SU-DHL-6 (cell line): ENCODE measurements around the gene ARPC2.

Source experiments
- CTCF ChIP-seq: fragments of 200-600 bp; sonication (generic); IDR thresholded peaks from one replicate; pipeline ENCODE4 v1.5.1; 2017; ENCODE audit warnings: antibody characterized with exemption, mild to moderate bottlenecking, low read length, moderate library complexity; ENCODE audit not compliant: insufficient read depth, poor library complexity, severe bottlenecking
- EZH2phosphoT487 ChIP-seq: fragments of 200-600 bp; sonication (generic), shearing (Covaris generic); conservative IDR thresholded peaks from 2 replicates; pipeline ENCODE4 v1.6.1; 2018; ENCODE audit warnings: mild to moderate bottlenecking, antibody characterized with exemption, low read length, moderate library complexity, mixed read lengths

- TF ChIP-seq CTCF (no peak), EZH2phosphoT487 (no peak)
Observed at GRCh38 chr2:218192902-218193430, 24.0 kb upstream of the ARPC2 start.
